Right lobe of liver (tissue), 6 donors: Measurements from ENCODE around the gene HAUS8. TPM values are rescaled to one million over a fixed set of nuclear protein-coding genes. Genes with fewer than 3 reads are reported as not detected.
A peak's percentile ranks its signal among the peaks of the same experiment; 100 is the strongest.

Experiments
- ATAC-seq, 4 donors: fragments of 200-7000 bp; cut with Tn5 transposase; one replicate each; pipeline ENCODE4 v1.9.1; 2020; ENCODE audit warnings: mild to moderate bottlenecking in 4 of 4, moderate library complexity in 4 of 4
- DNase-seq, 3 donors: peaks; one replicate each; pipeline ENCODE4 v3.0.0-alpha.2; 2020
- H3K27ac ChIP-seq, 3 donors: fragments of 200-600 bp; one replicate each; pipeline ENCODE4 v1.8.0; 2022
- H3K27me3 ChIP-seq, 2 donors: fragments of 200-600 bp; one replicate each; pipeline ENCODE4 v1.8.0; 2022
- H3K36me3 ChIP-seq, 4 donors: fragments of 200-600 bp; sonication (generic) in 1 of 4; one replicate each; pipeline versions ENCODE4 v1.5.1 to v1.8.0; 2017 to 2022; ENCODE audit warnings: control low read depth in 1 of 4
- H3K4me1 ChIP-seq, 4 donors: fragments of 200-600 bp; sonication (generic) in 1 of 4; one replicate each; pipeline versions ENCODE4 v1.5.1 to v1.8.0; 2017 to 2022; ENCODE audit warnings: control low read depth in 1 of 4
- H3K4me3 ChIP-seq, 3 donors: fragments of 200-600 bp; one replicate each; pipeline ENCODE4 v1.8.0; 2022
- H3K9me3 ChIP-seq, 4 donors: fragments of 200-600 bp; sonication (generic) in 1 of 4; one replicate each; pipeline versions ENCODE4 v1.5.1 to v1.8.0; 2017 to 2022; ENCODE audit warnings: control low read depth in 1 of 4
- CTCF ChIP-seq, 4 donors: fragments of 200-600 bp in 3 of 4; fragments of 450-650 bp in 1 of 4; IDR thresholded peaks; one replicate each; pipeline versions ENCODE4 v1.5.1 to v1.8.0; 2016 to 2022; ENCODE audit warnings: antibody characterized with exemption in 4 of 4, mild to moderate bottlenecking in 2 of 4
- POLR2A ChIP-seq: fragments of 450-650 bp; IDR thresholded peaks from one replicate; pipeline ENCODE4 v1.6.1; 2017; ENCODE audit warnings: antibody characterized with exemption, mild to moderate bottlenecking
- WGBS: methylation state at CpG from one replicate; pipeline ENCODE4 v1.1.6; 2018; ENCODE audit warnings: low coverage, low lambda C conversion rate; ENCODE audit not compliant: insufficient coverage; ENCODE audit errors: missing lambda C conversion rate; 5-methylcytosine and 5-hydroxymethylcytosine counted together
- intact Hi-C, 2 donors: fragments of 100-400 bp; cut with DNase I; formaldehyde crosslinking; loops; one replicate each; pipeline versions ENCODE4 v1.11.2 to v1.14.1; 2022
- total RNA-seq, 6 experiments: library from RNA; depleted of rRNA in 2 of 6; stranded (reverse); fragments of >200 nt in 2 of 6; fragmentation: NEBNext Ultra II Directional in 3 of 6; extraction: Animal tissue kit (Norgen Biotek cat#: 25700) in 3 of 6; gene quantifications; one replicate each; pipeline versions ENCODE4 v1.1.0 to v1.2.4, GENCODE V29; 2016 to 2023
- donor health status: DM: no; HTN: yes; CAD: no.
- donor health status: DM: no; HTN: no; CAD: no.
- donor health status: DM: no; HTN: no; CAD: no.
- donor health status: DM: no; HTN: yes; CAD: no.
- donor health status: DM: no; HTN: yes; CAD: no.

Gene HAUS8
- total RNA-seq, 6 experiments from 2014 or later, result 3.7 to 8.5 (median 5.8) TPM

GRCh38 chr19:17101686-17102628 is 26.7 kb upstream of the HAUS8 start:
- no peak for TF ChIP-seq CTCF (IDR thresholded peaks at IDR 0.05)
- TF ChIP-seq POLR2A, result no peak
- H3K4me3 ChIP-seq, result no peak overlapping the region
- H3K27me3 ChIP-seq, result no peaks in the 10 kb centered on the region
- DNase-seq, result no peak
- ATAC-seq, result no peak
- peaks cover 0 to 12% (median 4%) of the 10 kb centered on the region in 4 donors for H3K36me3 ChIP-seq
- no peak overlapping the region for H3K27ac ChIP-seq
- intact Hi-C loops, result no loop called here
- peaks cover 0 to 17% (median 8%) of the 10 kb centered on the region in 4 donors for H3K4me1 ChIP-seq
- no peaks in the 10 kb centered on the region for H3K9me3 ChIP-seq
- WGBS, result 96% methylated on average over 4 of the region's 59 CpGs

- peaks cover 0 to 26% (median 9%) of the 10 kb centered on the region in 4 donors for H3K4me1 ChIP-seq
- no peak for ATAC-seq
- peak overlapping the region in 2 of 3 donors; percentile 57 to 68 for H3K27ac ChIP-seq
- no peak overlapping the region for H3K4me3 ChIP-seq
- peaks cover 0 to 7% (median 3%) of the 10 kb centered on the region in 4 donors for H3K36me3 ChIP-seq
- no peaks in the 10 kb centered on the region for H3K9me3 ChIP-seq
- H3K27me3 ChIP-seq, result no peaks in the 10 kb centered on the region
- TF ChIP-seq CTCF (IDR thresholded peaks at IDR 0.05) (no peak), POLR2A (no peak)
- DNase-seq, result no peak
- intact Hi-C loops, result no loop called here
- WGBS, result 83% methylated on average over 6 of the region's 9 CpGs
These were observed 23.1 kb upstream of the HAUS8 start for GRCh38 chr19:17098326-17098725.

GRCh38 chr19:17097593-17098126 is 22.4 kb upstream of the HAUS8 start:
- ATAC-seq, result peak; percentile 92 to 96 (median 95)
- intact Hi-C loops, result no loop called here
- WGBS, result 39% methylated on average over 8 of the region's 8 CpGs

More at GRCh38 chr19:17097593-17098126, 22.4 kb upstream of the HAUS8 start:
- Histone ChIP-seq H3K36me3 (peaks cover 0 to 7% (median 3%) of the 10 kb centered on the region in 4 donors), H3K9me3 (no peaks in the 10 kb centered on the region), H3K4me3 (no peak overlapping the region), H3K27me3 (no peaks in the 10 kb centered on the region), H3K4me1 (peaks cover 0 to 26% (median 9%) of the 10 kb centered on the region in 4 donors), H3K27ac (peak overlapping the region; percentile 24 to 68 (median 57))
- TF ChIP-seq CTCF (IDR thresholded peaks at IDR 0.05) (no peak), POLR2A (no peak)
- peak in 1 of 3 donors; percentile 77 for DNase-seq
